8988T (cell line): ENCODE data around the gene IRF7.

Experiments used
- DNase-seq: peaks from one replicate; pipeline ENCODE4 v3.0.0; 2011

Gene IRF7

DNA sequence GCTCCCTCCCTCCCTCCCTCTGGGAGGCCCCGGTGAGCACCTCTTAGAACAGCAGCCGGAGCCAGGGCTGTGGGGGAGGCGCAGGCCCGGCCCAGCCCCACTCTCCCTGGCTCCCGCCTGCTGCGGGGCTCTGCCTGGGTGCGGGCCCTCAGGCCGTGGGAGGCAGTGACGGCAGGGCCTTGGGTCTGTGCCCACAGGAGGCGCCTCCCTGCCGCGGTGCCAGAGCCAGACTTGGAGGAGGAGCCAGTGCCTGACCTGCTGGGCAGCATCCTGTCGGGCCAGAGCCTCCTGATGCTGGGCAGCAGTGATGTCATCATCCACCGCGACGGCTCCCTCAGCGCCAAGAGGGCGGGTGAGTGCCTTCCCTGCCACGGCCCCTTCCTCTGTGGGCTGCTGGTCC is 9.5 kb downstream of the IRF7 start:
- no peak for DNase-seq

DNA sequence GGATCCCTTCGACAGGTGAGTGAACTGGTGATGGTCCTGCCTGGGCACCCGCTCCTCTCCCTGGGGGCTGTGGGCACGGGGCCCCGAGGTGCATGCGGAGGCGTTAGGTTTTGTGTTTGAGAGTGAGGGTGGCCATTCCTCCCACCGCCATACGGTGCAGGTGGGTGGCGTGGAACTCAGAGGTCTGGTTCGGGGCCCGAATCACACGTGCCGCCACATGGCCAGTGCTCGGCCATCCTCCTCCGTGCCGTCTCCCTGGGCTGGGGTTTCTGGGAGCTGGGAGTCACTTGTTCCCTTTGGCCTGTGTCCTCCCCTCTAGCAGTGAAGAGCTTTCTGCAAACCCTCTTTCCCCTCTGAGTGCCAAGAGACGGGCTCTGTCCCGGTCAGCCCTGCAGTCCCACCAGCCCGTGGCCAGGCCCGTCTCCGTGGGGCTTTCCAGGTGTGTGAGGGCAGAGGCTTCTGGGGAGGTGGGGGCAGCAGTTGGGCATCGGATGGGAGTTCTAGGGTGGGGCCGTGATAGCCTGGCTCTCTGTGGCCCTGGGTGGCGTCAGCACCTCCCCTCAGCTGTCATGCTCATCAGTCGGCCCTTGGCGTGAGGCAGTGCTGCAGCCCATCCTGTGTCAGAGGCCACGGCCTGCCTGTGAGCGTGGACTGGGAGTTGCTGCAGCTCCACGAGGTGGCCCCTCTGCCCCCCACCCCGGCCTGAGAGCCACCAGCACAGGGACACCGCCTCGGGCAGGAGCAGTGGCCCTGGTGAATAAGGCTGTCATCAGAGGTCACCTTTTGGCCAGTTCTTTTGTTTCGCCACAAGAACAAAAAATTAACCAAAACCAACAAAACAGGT is 10.2 kb downstream of the IRF7 start:
- no peak for DNase-seq

GRCh38 chr11:603154-603553 is 12.6 kb downstream of the IRF7 start:
- no peak for DNase-seq

DNA sequence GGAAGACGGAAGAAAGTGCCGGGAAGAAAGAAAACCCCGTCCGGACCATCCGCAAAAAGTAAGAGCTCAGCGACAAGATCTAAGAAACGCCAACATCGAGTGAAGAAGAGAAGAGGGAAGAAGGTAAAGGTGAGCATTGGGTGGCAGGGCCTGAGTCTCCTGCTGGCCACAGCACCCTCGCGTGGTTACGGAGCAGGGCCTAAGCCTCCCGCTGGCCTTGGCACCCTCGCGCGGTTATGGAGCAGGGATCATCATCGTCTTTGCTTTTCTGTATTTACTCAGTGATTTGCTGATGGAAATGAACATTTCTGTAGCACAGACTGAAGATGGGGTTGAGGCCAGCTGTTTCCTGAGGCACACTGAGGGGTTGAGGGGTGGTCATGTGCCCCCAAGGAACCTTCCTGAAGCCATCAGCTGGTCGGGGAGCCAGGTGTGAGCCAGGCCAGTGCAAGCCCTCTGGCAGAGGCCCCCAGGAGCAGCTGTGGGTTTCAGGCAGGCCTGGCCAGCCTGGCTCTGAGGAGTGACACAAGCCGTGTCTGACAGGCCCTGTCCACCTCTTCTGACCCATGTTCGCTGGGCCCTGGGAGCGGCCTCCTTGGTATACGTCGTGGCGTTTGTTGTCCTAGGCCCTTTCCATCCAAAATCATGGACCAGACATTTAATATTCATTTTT is 14.0 kb downstream of the IRF7 start:
- DNase-seq = no peak

- no peak for DNase-seq
Observed at GRCh38 chr11:598005-598680, 17.6 kb downstream of the IRF7 start.

- peak; percentile 82 for DNase-seq
Observed at GRCh38 chr11:597166-597725, 18.5 kb downstream of the IRF7 start.

DNA sequence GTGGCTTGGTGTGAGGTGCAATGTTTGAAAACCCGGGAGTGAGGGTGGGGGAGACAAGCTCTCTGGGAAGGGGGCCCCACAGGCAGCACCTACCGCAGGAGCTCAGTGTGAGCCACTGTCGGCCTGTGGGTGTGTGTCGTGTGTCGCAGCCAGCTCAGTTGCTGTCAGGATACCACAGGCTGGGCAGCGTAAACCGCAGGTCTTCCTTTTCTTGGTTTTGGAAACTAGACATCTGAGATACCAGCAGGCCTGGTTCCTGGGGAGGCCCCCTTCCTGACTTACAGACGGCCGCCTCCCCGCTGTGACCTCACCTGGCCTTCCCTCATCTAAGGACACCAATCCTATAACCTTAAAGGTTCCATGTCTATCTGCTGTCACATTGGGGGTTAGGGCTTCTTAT is 19.4 kb downstream of the IRF7 start:
- no peak for DNase-seq

DNA sequence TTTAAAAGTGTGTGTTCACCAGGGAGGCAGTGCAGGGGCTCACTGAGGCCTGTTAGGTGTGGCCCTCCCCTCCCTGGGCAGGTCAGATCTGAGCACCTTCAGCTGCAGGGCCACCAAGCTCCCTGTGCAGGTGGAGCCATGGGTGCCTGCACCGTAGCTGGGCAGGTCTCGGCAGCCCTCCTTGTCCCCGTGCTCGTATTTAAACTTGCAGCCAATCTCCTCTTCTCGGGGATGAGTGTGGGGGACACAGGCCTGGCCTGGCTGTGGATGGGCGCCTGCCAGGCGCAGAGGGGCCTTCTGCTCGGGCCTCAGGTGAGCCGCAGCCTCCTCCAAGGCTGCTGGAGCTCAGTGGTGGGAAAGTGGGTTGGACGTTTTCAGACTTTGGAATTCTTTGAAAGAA is 20.4 kb downstream of the IRF7 start:
- DNase-seq = no peak

GRCh38 chr11:593347-593746 is 22.4 kb downstream of the IRF7 start:
- DNase-seq = no peak

GRCh38 chr11:592918-593317 is 22.8 kb downstream of the IRF7 start:
- no peak for DNase-seq

DNA sequence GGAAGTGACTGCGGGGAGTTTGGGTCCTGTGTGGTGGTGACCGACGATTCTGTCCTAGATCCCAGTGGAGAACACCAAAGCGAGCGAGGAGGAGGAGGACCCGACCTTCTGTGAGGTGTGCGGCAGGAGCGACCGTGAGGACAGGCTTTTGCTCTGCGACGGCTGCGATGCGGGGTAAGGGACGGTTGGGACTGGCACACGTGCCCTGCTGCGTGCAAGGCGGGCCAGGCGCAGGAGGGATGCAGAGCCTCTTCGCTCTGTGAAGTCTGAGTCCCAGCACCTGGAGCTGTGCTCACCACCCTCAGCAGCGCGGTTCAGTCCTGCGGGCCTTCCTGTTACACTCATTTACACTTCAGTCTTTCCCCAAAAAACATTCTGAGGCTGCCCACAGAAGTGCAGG is 23.2 kb downstream of the IRF7 start:
- no peak for DNase-seq

- no peak for DNase-seq
Observed at GRCh38 chr11:590997-591396, 24.8 kb downstream of the IRF7 start.

GRCh38 chr11:589798-590197 is 26.0 kb downstream of the IRF7 start:
- DNase-seq = no peak

- DNase-seq = no peak
Observed at GRCh38 chr11:587978-588380, 27.8 kb downstream of the IRF7 start.

GRCh38 chr11:587546-587945 is 28.2 kb downstream of the IRF7 start:
- no peak for DNase-seq

DNA sequence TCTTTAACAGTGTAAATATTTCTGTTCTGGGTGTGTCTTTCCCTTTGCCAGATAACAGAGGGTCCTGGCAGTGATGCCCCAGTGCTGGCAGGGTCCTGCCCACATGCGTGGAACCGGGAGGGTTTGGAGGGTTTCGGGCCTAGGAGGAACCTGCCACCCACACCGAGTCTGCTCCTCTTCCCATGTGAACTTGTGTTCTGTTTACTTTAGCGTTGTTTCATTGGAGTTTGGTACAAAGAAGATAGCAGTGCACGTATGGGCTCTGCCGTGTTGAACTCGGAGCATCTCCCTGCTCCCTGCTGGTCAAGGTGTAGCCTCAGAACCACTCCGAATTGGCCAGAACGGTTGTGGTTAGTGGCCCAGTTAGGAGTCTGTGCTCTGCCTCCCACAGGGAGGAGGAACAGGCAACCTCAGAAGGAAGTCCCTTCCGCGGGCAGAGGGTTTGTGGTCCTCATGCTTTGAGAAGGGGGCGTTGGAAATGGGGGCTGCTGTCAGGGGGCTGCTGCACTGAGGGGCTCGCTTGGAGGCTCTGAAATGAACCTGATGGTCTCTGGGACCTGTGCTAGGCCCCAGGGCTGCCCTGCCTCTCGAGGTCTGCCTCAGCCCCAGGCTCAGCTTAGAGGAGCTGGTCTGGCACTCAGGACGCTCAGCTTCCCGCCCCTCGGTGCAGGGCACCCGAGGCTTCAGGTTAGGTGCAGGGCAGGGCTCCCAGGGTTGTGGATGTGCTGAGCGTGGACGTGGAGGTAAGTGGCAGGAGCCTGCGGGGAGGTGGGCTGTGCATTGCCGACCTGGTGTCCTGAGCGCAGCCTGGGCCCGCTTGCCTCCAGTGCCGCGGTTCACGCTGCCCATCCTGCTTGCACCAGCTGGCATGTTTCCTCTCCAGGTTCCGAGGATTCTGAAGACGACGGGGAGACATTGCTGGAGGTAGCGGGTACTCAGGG is 29.1 kb downstream of the IRF7 start:
- DNase-seq = no peak

DNA sequence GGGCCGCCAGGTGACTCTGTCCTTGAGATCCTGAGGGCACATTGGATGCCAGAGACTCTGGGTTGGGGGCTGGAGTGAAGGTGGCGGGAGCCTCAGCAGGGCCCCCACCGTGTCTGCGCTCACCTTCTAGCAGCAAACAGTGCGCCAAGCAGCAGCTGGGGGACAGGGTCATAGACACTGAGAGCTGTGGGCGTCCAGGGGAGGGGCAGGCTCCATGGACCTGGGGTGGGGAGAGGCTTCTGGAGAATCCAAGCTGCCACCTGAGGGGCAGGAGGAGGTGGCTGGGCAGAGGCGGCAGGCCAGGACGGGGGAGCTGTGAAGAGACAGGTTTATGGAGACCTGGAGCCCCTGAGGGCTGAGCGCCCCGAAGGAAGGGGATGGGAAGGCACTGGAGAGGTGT is 31.5 kb downstream of the IRF7 start:
- no peak for DNase-seq

- no peak for DNase-seq
Observed at GRCh38 chr11:581752-582151, 34.0 kb downstream of the IRF7 start.

GRCh38 chr11:581342-581741 is 34.4 kb downstream of the IRF7 start:
- no peak for DNase-seq

DNA sequence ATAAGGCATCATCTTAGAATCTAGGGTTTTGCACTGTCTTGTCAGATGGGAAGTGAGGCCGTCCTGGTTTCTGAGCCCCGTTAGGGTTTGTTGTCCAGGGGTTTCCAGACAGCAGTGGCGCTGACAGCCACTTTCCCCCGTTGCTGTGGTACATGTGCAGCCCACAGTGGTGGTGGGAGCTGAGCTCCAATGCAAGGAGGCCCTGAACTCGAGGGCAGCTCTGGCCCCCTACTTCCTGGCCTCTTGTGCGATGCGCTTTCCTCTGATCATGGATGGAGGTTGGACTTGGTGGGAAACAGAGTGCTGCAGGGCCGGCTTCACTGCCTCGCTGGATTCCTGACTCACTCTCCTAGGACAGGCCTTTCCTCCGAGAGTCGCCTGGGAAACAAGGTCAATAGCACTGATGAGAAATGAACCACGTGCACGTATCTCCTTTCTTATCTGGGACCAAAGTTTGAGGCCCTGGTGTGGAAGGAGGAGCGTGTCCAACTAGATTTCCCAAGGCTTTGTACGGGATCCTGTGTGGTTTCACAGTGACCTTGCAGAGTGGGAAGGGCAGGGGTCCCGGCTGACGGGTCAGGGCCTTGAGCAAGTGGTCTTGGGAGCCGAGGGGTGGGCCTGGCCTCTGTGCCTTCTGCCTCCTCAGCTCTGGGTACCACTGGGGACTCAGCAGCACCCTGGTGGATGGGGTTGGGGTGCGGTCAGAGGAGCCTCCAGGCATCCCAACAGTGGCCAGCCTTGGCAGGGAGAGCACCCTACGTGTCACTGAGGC is 35.7 kb downstream of the IRF7 start:
- DNase-seq = no peak

GRCh38 chr11:578276-579035 is 37.3 kb downstream of the IRF7 start:
- DNase-seq = no peak
